Neuron (in vitro differentiated cells): Measurements from ENCODE around the gene LGR6.
"Not testable (repeated sequence)": the region's sequence is repeated elsewhere in the genome, so short reads cannot be mapped to it uniquely, and the experiment has no call there.

Source experiments
- H2AFZ ChIP-seq: one replicate; pipeline ENCODE4 v1.6.1; 2013; ENCODE audit warnings: low read depth, mild to moderate bottlenecking, inconsistent platforms, low read length, moderate library complexity
- H3K27me3 ChIP-seq: one replicate; pipeline ENCODE4 v1.6.1; 2013; ENCODE audit warnings: low read length; ENCODE audit not compliant: insufficient read depth
- H3K36me3 ChIP-seq: one replicate; pipeline ENCODE4 v1.6.1; 2013; ENCODE audit warnings: low read length; ENCODE audit not compliant: insufficient read depth
- H3K4me1 ChIP-seq: one replicate; pipeline ENCODE4 v1.6.1; 2013; ENCODE audit warnings: low read length; ENCODE audit not compliant: insufficient read depth
- H3K4me3 ChIP-seq: 2 replicates; pipeline ENCODE4 v1.5.1; 2013; ENCODE audit warnings: mild to moderate bottlenecking, low read length, moderate library complexity
- H3K9me3 ChIP-seq: one replicate; pipeline ENCODE4 v1.6.1; 2013; ENCODE audit warnings: low read length

Gene LGR6

GRCh38 chr1:202193614-202194327 lies at the start of gene LGR6:
LGR6 (plus strand) TSS chr1:202193799; CDS start chr1:202193990, 191 bp downstream.
- H2AFZ ChIP-seq: no peak within 1 kb of the TSS
- no peaks in the 10 kb centered on the region for H3K9me3 ChIP-seq
- H3K36me3 ChIP-seq: no peaks in the 10 kb centered on the region
- peaks cover 48% of the 10 kb centered on the region for H3K27me3 ChIP-seq
- H3K4me3 ChIP-seq: no peak within 1 kb of the TSS
- no peaks in the 10 kb centered on the region for H3K4me1 ChIP-seq

- peak within 1 kb of the TSS; percentile 88 for H2AFZ ChIP-seq
- H3K4me1 ChIP-seq: peaks cover 16% of the 10 kb centered on the region
- peaks cover 10% of the 10 kb centered on the region for H3K36me3 ChIP-seq
- H3K9me3 ChIP-seq: no peaks in the 10 kb centered on the region
- peak within 1 kb of the TSS; percentile 82 for H3K4me3 ChIP-seq
- H3K27me3 ChIP-seq: peaks cover 11% of the 10 kb centered on the region
Measured at GRCh38 chr1:202144402-202145067, 49.1 kb upstream of the LGR6 start, which contains the start of gene ARL8A. ARL8A (minus strand) TSS chr1:202144737; CDS start chr1:202144572, 165 bp downstream.

- peaks cover 16% of the 10 kb centered on the region for H3K4me1 ChIP-seq
- no peaks in the 10 kb centered on the region for H3K9me3 ChIP-seq
- peak overlapping the region; percentile 82 for H3K4me3 ChIP-seq
- H3K27me3 ChIP-seq: peaks cover 14% of the 10 kb centered on the region
- H2AFZ ChIP-seq: peak overlapping the region; percentile 88
- H3K36me3 ChIP-seq: peaks cover 10% of the 10 kb centered on the region
Measured at GRCh38 chr1:202145068-202145743, 48.4 kb upstream of the LGR6 start.

- not testable (repeated sequence) for H3K4me3 ChIP-seq, H2AFZ ChIP-seq, H3K9me3 ChIP-seq, H3K36me3 ChIP-seq
- peaks cover 16% of the 10 kb centered on the region for H3K4me1 ChIP-seq
- peaks cover 14% of the 10 kb centered on the region for H3K27me3 ChIP-seq
Measured at GRCh38 chr1:202145744-202146140, 47.9 kb upstream of the LGR6 start.

GRCh38 chr1:202146279-202146678 lies 47.3 kb upstream of the LGR6 start:
- peaks cover 4% of the 10 kb centered on the region for H3K36me3 ChIP-seq
- H3K27me3 ChIP-seq: peaks cover 16% of the 10 kb centered on the region
- no peak overlapping the region for H2AFZ ChIP-seq
- peaks cover 16% of the 10 kb centered on the region for H3K4me1 ChIP-seq
- H3K9me3 ChIP-seq: no peaks in the 10 kb centered on the region
- no peak overlapping the region for H3K4me3 ChIP-seq

- H2AFZ ChIP-seq: no peak overlapping the region
- H3K36me3 ChIP-seq: peaks cover 4% of the 10 kb centered on the region
Measured at GRCh38 chr1:202146993-202147392, 46.6 kb upstream of the LGR6 start.

GRCh38 chr1:202148391-202148790 lies 45.2 kb upstream of the LGR6 start:
- H3K4me3 ChIP-seq: no peak overlapping the region
- no peak overlapping the region for H2AFZ ChIP-seq
- H3K36me3 ChIP-seq: no peaks in the 10 kb centered on the region
- peaks cover 8% of the 10 kb centered on the region for H3K4me1 ChIP-seq
- no peaks in the 10 kb centered on the region for H3K9me3 ChIP-seq
- peaks cover 20% of the 10 kb centered on the region for H3K27me3 ChIP-seq

More at GRCh38 chr1:202146993-202147392, 46.6 kb upstream of the LGR6 start:
- Histone ChIP-seq H3K9me3 (no peaks in the 10 kb centered on the region), H3K4me3 (no peak overlapping the region), H3K27me3 (peaks cover 16% of the 10 kb centered on the region), H3K4me1 (peaks cover 16% of the 10 kb centered on the region)

- peaks cover 7% of the 10 kb centered on the region for H3K4me1 ChIP-seq
- H3K36me3 ChIP-seq: no peaks in the 10 kb centered on the region
- no peak overlapping the region for H3K4me3 ChIP-seq
- peaks cover 20% of the 10 kb centered on the region for H3K27me3 ChIP-seq
- H3K9me3 ChIP-seq: no peaks in the 10 kb centered on the region
- no peak overlapping the region for H2AFZ ChIP-seq
Measured at GRCh38 chr1:202149566-202149965, 44.0 kb upstream of the LGR6 start.

GRCh38 chr1:202150187-202150586 lies 43.4 kb upstream of the LGR6 start:
- Histone ChIP-seq H3K9me3 (no peaks in the 10 kb centered on the region), H3K4me1 (peaks cover 3% of the 10 kb centered on the region), H2AFZ (no peak overlapping the region), H3K4me3 (no peak overlapping the region), H3K27me3 (peaks cover 20% of the 10 kb centered on the region), H3K36me3 (no peaks in the 10 kb centered on the region)

- Histone ChIP-seq H2AFZ (no peak overlapping the region), H3K27me3 (peaks cover 20% of the 10 kb centered on the region), H3K9me3 (no peaks in the 10 kb centered on the region), H3K4me1 (no peaks in the 10 kb centered on the region), H3K4me3 (no peak overlapping the region), H3K36me3 (no peaks in the 10 kb centered on the region)
Measured at GRCh38 chr1:202150602-202151001, 43.0 kb upstream of the LGR6 start.

- no peaks in the 10 kb centered on the region for H3K9me3 ChIP-seq
- peaks cover 20% of the 10 kb centered on the region for H3K27me3 ChIP-seq
- no peak overlapping the region for H2AFZ ChIP-seq
- H3K4me3 ChIP-seq: no peak overlapping the region
- H3K36me3 ChIP-seq: no peaks in the 10 kb centered on the region
- H3K4me1 ChIP-seq: no peaks in the 10 kb centered on the region
Measured at GRCh38 chr1:202151045-202151444, 42.6 kb upstream of the LGR6 start.

GRCh38 chr1:202152399-202152798 lies 41.2 kb upstream of the LGR6 start:
- Histone ChIP-seq H3K4me3 (no peak overlapping the region), H3K9me3 (no peaks in the 10 kb centered on the region), H2AFZ (no peak overlapping the region), H3K36me3 (no peaks in the 10 kb centered on the region), H3K4me1 (no peaks in the 10 kb centered on the region), H3K27me3 (peaks cover 13% of the 10 kb centered on the region)

- no peak overlapping the region for H3K4me3 ChIP-seq
- H3K4me1 ChIP-seq: no peaks in the 10 kb centered on the region
- no peaks in the 10 kb centered on the region for H3K9me3 ChIP-seq
- peaks cover 9% of the 10 kb centered on the region for H3K27me3 ChIP-seq
- H2AFZ ChIP-seq: no peak overlapping the region
- no peaks in the 10 kb centered on the region for H3K36me3 ChIP-seq
Measured at GRCh38 chr1:202153284-202153683, 40.3 kb upstream of the LGR6 start.
